Fibroblast of skin of abdomen (primary cell): Measurements from ENCODE around the gene JAK3.

Experiments
- DNase-seq: peaks from one replicate; pipeline ENCODE4 v3.0.0-alpha.2; 2013

Gene JAK3

DNA sequence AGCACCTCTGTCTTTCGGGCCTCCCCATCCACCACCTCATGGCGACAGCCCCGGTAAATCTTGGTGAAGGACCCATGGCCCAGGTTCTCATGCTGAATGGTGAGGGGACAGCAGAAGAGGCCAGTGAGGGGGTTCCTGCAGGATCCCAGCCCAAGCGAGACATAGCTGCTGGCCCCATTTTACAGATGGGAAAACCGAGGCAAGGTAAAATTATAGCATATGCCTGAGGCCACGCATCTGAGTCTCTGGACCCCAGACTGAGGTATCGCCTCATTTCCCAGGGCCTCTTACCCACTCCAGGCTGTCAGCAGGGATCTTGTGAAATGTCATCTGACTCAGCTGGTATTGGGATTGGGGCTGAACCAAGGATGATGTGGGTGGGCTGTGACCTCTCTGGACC is 9.8 kb downstream of the JAK3 start:
- no peak for DNase-seq

GRCh38 chr19:17836530-17836929 is 11.3 kb downstream of the JAK3 start:
- no peak for DNase-seq

DNA sequence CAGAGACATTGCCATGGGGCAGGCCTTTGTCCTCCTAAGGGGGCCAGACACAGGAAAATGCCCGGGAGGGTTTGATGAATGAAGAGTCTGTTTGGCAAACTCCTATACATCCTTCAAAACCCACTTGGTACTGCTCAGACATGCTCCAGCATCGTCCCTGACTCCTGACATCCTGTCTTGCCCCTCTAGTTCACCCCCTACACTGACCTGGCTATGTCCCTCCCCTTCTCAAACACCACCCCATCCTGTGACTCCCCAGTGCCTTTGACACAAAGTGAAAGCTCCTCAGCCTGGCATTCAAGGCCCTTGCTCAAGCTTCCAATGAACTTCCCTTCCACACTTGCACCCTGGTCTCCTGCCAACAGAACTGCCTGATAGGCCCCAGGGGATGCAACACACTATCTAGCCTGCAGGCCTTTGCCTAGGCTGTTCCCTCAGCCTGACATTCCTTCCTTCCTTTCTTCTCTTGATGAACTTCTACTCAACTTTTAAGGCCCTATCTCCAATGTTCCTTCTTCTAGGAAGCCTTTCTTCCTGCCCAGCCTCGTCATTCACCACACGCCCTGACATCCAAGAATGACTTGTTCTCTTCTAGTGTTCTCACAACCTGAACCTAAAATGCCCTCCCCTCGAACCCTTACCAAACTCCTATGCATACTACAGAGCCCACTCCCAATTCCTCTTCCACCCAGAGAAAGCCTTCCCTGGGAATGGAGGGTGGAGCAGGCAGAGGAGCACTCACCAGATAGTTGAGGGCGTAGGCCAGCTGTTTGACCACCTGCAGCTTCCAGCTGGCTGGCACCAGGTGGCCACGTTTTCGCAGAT is 12.4 kb downstream of the JAK3 start:
- no peak for DNase-seq

- DNase-seq, result no peak
These were observed 13.2 kb downstream of the JAK3 start for GRCh38 chr19:17834350-17835181.

GRCh38 chr19:17832443-17833208 is 15.2 kb downstream of the JAK3 start:
- DNase-seq, result no peak

GRCh38 chr19:17831419-17831888 is 16.3 kb downstream of the JAK3 start:
- DNase-seq, result no peak

DNA sequence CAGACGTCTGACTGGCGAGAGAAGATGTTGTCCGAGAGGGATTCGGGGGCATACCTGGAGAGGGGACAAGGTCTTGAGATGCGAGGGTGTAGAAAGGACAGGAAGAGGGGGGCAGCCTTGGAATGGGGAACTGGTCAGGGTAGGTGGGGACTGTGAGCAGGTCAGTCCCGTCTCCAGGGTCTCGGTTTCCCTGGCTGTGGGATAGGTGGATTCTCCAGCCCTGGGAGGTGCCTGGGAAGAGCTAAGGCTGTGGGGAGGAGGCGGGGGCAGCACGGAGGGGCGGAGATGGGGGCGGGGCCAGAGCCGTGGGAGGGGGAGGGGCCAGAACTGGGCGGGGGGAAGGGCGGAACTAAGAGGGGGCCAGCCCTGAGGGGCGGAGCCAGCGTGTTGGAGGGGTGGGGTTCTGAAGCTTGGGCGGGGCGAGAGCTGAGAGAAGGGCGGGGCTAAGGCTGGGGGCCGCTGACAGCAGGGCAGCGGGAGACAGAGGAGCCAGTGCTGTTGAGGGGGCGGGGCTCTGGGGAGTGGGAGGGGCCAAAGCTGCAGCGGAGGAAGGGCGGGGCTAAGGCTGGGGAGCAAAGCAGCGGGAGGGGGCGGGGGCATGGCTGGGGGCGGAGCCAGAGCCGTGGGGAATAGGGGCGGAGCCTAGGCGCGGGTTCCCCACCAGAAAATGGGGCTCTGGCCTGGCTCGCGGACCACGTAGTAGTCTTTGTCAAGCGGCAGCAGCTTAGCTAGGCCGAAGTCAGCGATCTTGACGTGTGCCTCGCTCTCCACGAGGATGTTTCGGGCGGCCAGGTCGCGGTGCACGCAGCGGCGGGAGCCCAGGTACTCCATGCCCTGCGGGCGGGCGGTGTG is 17.0 kb downstream of the JAK3 start:
- DNase-seq, result peak; percentile 81

GRCh38 chr19:17829855-17830566 is 17.8 kb downstream of the JAK3 start:
- peak; percentile 48 for DNase-seq

GRCh38 chr19:17826508-17827056 is 21.2 kb downstream of the JAK3 start:
- DNase-seq, result no peak

GRCh38 chr19:17824339-17824738 is 23.4 kb downstream of the JAK3 start:
- no peak for DNase-seq

DNA sequence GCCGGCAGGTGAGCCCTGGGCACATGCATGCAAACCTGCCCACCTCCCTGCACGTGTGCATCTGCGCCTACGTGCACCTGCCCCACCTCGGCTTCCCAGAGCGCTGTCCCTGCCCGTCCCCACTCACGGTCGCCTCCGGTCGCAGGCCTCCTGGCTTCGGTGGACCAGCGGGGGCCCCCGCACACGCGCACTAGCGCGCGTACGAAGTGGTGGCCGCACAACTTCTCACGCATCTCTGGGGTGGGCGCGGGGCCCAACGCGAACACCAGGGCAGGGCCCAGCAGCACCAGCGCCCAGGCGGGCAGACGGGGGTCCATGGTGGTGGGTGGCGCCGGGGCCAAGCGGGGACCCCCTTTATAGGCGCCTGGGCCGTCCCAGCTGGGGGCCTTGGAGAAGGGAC is 26.6 kb downstream of the JAK3 start, which contains the start of gene INSL3:
TSS of gene INSL3 (minus strand) at position 330 of the 400 bp plus-strand sequence. CDS start at position 317, 13 bp downstream.
- DNase-seq, result no peak

DNA sequence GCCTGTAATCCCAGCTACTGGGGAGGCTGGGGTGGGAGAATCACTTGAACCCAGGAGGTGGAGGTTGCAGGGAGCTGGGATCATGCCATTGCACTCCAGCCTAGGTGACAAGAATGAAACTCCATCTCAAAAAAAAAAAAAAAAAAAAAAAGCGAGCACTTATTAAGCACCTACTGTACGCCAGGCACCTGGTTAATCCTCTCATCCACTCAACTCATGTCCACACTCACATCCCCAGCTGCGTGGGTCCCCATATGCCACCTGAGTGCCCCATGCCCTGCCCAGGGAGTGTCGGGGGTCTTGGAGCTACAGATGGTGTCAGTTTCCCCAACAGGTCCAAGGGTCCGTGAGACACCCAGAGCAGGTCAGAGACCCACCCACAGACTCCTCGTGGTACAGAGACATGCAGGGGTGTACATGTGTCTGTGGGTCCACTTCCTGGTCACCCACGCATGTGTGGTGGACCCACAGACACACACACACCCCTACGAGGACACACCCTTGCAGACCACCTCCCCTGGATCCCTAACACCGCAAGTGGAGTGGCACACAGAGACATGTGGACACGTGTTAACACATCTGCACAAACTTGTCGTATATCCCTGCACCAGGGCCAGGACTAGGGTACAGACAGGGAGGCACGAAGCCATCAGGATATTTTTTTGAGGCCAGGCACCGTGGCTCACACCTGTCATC is 30.0 kb downstream of the JAK3 start:
- DNase-seq, result no peak

DNA sequence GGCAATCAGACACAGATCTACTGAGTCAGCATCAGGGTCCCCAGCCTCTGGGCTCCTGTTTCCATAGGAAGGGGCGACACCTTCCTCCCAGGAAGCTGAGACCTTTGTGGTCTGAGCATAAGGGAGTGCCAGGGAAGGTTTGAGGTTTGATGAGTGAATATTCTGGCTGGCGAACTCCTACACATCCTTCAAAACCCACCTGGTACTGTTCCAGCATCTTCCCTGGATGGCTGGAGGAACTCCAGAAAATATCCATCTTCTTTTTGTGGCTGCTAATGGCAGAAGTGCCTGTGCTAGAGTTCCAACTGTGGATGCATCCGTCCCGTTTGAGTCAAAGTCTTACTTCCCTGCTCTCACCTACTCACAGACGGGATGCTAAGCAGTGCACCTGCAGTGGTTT is 35.7 kb downstream of the JAK3 start:
- no peak for DNase-seq

DNA sequence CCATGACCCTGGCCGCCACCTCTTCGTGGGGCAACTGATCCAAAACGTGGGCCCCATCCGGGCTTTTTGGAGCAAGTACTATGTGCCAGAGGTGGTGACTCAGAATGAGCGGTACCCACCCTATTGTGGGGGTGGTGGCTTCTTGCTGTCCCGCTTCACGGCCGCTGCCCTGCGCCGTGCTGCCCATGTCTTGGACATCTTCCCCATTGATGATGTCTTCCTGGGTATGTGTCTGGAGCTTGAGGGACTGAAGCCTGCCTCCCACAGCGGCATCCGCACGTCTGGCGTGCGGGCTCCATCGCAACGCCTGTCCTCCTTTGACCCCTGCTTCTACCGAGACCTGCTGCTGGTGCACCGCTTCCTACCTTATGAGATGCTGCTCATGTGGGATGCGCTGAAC is 36.1 kb downstream of the JAK3 start:
- DNase-seq, result no peak

- no peak for DNase-seq
These were observed 36.7 kb downstream of the JAK3 start for GRCh38 chr19:17811103-17811502.

DNA sequence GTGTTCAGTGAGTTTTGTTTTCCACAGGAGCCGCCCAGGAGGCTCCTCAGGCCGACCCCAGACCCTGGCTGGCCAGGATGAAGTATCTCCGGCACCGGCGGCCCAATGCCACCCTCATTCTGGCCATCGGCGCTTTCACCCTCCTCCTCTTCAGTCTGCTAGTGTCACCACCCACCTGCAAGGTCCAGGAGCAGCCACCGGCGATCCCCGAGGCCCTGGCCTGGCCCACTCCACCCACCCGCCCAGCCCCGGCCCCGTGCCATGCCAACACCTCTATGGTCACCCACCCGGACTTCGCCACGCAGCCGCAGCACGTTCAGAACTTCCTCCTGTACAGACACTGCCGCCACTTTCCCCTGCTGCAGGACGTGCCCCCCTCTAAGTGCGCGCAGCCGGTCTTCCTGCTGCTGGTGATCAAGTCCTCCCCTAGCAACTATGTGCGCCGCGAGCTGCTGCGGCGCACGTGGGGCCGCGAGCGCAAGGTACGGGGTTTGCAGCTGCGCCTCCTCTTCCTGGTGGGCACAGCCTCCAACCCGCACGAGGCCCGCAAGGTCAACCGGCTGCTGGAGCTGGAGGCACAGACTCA is 40.0 kb downstream of the JAK3 start:
- no peak for DNase-seq

DNA sequence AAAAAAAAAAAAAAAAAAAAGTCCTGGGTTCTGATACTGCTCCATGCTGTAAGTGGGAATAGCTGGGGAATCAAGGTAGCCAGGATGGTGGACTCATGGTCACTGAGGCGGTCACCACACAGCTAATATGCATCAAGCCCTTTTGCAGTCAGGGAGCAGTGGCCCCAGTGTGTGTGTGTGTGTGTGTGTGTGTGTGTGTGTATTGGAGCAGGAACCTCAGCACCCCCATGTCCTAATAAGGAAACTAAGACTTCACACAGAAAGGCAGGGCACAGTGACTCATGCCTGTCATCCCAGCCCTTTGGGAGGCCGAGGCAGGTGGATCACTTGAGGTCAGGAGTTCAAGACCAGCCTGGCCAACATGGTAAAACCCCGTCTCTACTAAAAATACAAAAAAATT is 40.8 kb downstream of the JAK3 start:
- no peak for DNase-seq

DNA sequence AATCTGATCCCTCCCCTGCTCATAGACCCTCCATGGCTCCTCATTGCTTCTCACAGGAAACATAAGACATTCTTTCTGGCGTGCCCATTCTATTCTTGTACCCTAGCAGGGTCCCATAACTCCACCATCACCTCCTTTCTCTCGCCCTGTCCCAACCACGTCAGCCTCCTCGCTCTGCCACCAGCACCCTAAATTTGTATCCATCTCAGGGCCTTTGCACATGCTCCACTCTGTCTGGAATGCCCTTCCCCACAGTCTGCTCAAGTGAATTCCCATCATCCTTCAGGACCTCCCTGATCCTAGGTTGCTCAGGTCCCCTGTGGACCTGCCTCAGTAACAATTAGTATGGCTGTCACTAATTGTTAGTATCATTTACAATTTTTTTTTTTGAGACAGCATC is 42.4 kb downstream of the JAK3 start:
- DNase-seq, result no peak

DNA sequence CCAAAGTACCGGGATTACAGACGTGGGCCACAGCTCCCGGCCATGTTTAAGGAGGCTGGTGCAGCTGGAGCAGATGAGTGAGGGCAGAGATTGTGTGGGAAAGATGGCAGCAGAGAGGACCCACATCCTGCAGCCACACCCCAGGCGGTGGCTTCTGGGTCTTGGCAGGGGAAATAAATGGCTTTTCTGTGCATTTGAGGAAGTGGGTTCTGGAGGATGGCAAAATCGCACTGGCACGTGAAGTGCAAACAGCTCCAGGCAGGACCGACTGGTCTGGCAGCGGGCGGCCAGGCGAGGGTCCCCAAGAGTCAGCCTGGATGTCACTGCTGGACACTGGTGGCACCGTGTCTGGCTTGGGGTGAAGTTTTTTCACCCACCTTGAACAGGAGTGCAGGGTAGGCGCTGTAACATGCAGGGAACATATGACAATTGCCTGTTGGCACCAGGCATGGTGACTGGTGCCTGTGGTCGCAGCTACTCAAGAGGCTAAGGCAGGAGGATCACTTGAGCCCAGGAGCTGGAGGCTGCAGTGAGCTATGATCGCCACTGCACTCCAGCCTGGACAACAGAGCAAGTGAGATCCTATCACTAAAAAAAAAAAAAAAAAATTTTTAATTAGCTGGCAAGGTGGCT is 44.4 kb downstream of the JAK3 start:
- no peak for DNase-seq
